Measurements from ENCODE around the gene PMVK. TPM values are rescaled to one million over a fixed set of nuclear protein-coding genes. Genes with fewer than 3 reads are reported as not detected.
A peak's percentile ranks its signal among the peaks of the same experiment; 100 is the strongest.

The PMVK gene
- total RNA-seq (ENCODE audit: unreplicated experiment) = 26.7 TPM
- long read RNA-seq, transcript PMVK-201 (5 exons, 1,280 nt) = major isoform, 35 of 37 reads
- long read RNA-seq, partial matches to known transcripts = 0 of 37 reads
- long read RNA-seq, other reads (novel, unspliced or antisense) = 2 of 37 reads

DNA sequence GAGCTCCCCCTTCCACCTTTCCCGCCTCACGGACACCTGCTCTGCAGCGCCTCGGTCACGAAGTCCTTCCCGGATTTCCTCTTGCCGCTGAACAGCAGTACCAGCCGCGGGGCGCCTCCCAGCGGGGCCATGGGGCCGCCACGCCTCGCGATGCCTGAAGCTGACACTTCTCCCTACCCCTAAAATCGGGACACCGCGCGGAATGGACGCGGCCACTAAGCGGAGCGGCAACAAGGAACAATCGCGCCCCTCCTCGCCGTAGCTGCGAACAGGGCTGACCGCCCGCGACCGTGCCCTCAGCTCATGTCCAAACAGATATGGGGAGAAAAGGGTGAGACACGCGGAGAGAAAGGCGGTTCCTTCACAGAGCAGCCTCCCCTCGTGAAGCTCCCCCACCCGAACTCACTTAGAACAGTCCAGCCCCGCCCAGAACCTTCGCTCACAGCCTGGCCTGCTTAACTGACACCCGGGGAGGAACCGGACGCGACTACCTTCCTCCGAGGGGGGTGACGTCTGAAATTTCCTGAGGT lies at the start of gene PMVK:
Gene PMVK, minus strand, starts transcription at position 165 of the 530 bp plus-strand sequence. Its CDS starts 34 bp downstream, at position 131.
- Mint-ChIP-seq H3K27me3 (ENCODE audit: unreplicated experiment) (peaks cover 14% of the 10 kb centered on the region), H3K9me3 (ENCODE audit: unreplicated experiment) (no peaks in the 10 kb centered on the region), H3K36me3 (ENCODE audit: low read depth, unreplicated experiment) (no peaks in the 10 kb centered on the region), H3K27ac (ENCODE audit: unreplicated experiment) (peak within 1 kb of the TSS; percentile 99), H3K4me3 (ENCODE audit: unreplicated experiment) (peak within 1 kb of the TSS; percentile 93), H3K4me1 (ENCODE audit: unreplicated experiment) (peaks cover 35% of the 10 kb centered on the region)
- peak; percentile 86 for DNase-seq (ENCODE audit: low spot score)
- TF ChIP-seq, protein P1, sequence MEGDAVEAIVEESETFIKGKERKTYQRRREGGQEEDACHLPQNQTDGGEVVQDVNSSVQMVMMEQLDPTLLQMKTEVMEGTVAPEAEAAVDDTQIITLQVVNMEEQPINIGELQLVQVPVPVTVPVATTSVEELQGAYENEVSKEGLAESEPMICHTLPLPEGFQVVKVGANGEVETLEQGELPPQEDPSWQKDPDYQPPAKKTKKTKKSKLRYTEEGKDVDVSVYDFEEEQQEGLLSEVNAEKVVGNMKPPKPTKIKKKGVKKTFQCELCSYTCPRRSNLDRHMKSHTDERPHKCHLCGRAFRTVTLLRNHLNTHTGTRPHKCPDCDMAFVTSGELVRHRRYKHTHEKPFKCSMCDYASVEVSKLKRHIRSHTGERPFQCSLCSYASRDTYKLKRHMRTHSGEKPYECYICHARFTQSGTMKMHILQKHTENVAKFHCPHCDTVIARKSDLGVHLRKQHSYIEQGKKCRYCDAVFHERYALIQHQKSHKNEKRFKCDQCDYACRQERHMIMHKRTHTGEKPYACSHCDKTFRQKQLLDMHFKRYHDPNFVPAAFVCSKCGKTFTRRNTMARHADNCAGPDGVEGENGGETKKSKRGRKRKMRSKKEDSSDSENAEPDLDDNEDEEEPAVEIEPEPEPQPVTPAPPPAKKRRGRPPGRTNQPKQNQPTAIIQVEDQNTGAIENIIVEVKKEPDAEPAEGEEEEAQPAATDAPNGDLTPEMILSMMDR (IDR thresholded peaks at IDR 0.05; ENCODE audit: unreplicated experiment) = no peak

DNA sequence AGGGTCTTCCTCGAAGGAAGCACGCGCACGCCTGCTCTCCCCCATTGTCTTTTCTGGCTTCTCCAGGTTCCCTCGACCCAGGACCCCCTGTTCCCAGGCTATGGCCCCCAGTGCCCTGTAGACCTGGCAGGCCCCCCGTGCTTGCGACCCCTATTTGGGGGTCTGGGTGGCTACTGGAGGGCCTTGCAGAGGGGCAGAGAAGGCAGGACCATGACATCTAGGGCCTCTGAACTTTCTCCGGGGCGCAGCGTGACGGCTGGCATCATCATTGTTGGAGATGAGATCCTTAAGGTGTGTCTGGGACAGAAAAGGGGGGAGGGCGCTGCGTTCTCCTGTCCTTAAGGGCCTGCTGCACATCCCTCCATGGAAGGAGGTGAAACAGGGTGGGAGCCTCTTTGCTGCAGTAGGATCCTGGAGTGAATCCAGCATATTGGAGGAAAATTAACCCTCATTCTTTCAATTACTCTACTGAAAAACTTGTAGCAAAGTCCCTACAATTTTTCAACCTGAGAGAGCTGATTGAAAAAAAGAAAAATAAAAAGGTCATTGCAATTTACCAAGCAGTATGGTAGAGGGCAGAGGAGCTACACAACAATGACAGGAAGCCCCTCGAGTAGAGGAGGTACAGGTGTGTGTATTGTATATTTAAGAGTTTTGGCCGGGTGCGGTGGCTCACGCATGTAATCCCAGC lies 47.4 kb upstream of the PMVK start:
- no peaks in the 10 kb centered on the region for H3K27me3 Mint-ChIP-seq (ENCODE audit: unreplicated experiment)
- no peak for DNase-seq (ENCODE audit: low spot score)
- H3K4me3 Mint-ChIP-seq (ENCODE audit: unreplicated experiment) = no peak overlapping the region
- peaks cover 9% of the 10 kb centered on the region for H3K36me3 Mint-ChIP-seq (ENCODE audit: low read depth, unreplicated experiment)
- peaks cover under 1% of the 10 kb centered on the region for H3K4me1 Mint-ChIP-seq (ENCODE audit: unreplicated experiment)
- TF ChIP-seq, protein P1 (IDR thresholded peaks at IDR 0.05; ENCODE audit: unreplicated experiment) = no peak
- H3K9me3 Mint-ChIP-seq (ENCODE audit: unreplicated experiment) = no peaks in the 10 kb centered on the region
- no peak overlapping the region for H3K27ac Mint-ChIP-seq (ENCODE audit: unreplicated experiment)

DNA sequence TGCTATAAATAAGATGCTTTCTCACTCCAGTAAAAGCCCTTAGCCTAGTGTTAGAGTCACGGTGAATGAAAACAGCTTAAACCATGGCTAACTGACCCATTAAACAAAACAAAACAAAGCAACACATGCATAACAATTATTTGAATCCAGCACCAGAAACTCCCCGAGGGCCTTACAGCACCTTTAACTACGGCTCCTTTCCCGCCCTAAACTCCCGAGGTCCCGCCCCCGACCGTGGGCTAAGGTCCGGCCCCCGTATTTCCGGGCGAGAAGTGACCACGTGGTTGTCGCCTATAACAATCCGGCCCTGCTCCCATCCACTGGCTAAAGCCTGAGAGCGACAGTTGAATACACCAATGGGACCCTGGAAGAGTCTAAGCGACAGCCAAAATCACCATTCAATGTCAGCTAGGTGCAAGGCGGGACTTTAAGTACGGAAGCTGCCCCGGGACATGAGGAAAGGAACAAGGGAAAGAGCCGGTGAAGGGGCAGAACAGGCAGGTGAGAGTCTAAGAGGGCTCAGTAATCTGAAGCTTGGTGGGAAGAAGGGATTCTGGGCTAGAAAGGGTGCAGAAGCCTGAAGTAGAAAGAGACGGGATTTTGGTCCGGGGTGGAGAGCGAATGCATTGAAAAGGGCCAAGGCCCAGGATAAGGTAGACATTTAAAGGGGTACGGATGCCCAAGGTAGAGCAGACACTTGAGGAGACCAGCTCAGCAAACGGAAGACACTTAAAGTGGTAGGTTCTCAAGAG lies 46.6 kb upstream of the PMVK start, which contains the start of gene FLAD1:
Gene FLAD1, plus strand, starts transcription at position 448 of the 752 bp plus-strand sequence. CDS start 351 bp downstream, outside the sequence.
- peaks cover 4% of the 10 kb centered on the region for H3K36me3 Mint-ChIP-seq (ENCODE audit: low read depth, unreplicated experiment)
- no peaks in the 10 kb centered on the region for H3K4me1 Mint-ChIP-seq (ENCODE audit: unreplicated experiment)
- no peak within 1 kb of the TSS for H3K27ac Mint-ChIP-seq (ENCODE audit: unreplicated experiment)
- H3K27me3 Mint-ChIP-seq (ENCODE audit: unreplicated experiment) = no peaks in the 10 kb centered on the region
- peak; percentile 92 for DNase-seq (ENCODE audit: low spot score)
- no peaks in the 10 kb centered on the region for H3K9me3 Mint-ChIP-seq (ENCODE audit: unreplicated experiment)
- TF ChIP-seq, protein P1 (IDR thresholded peaks at IDR 0.05; ENCODE audit: unreplicated experiment) = no peak
- no peak within 1 kb of the TSS for H3K4me3 Mint-ChIP-seq (ENCODE audit: unreplicated experiment)

DNA sequence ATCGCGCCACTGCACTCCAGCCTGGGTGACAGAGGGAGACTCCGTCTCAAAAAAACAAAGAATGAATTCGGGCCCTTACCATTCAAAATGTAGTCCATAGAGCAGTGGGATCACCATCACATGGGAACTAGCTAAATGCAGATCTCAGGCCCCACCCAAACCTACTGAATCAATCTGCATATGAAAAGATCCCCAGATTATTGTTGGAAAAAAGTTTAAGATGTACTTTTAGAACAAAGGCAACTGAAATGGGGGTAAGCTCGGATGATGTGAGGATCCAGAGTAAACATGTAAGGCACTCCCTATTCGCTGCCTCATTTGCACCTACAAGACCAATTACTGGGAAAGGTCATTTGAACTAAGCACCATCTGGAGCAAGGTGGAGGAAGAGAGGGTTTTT lies 45.8 kb upstream of the PMVK start:
- Mint-ChIP-seq H3K4me1 (ENCODE audit: unreplicated experiment) (no peaks in the 10 kb centered on the region), H3K36me3 (ENCODE audit: low read depth, unreplicated experiment) (peaks cover 4% of the 10 kb centered on the region), H3K9me3 (ENCODE audit: unreplicated experiment) (no peaks in the 10 kb centered on the region), H3K27ac (ENCODE audit: unreplicated experiment) (no peak overlapping the region), H3K27me3 (ENCODE audit: unreplicated experiment) (no peaks in the 10 kb centered on the region), H3K4me3 (ENCODE audit: unreplicated experiment) (no peak overlapping the region)
- TF ChIP-seq, protein P1 (IDR thresholded peaks at IDR 0.05; ENCODE audit: unreplicated experiment) = no peak
- no peak for DNase-seq (ENCODE audit: low spot score)

Measured in endothelial cell (in vitro differentiated cells).